K562 (cell line): ENCODE data around the gene HEXD. TPM values are rescaled to one million over a fixed set of nuclear protein-coding genes. Genes with fewer than 3 reads are reported as not detected.

Experiments
- ATAC-seq: fragments of 200-7000 bp; cut with Tn5 transposase; 3 replicates; pipeline ENCODE4 v1.9.1; 2020; ENCODE audit warnings: moderate library complexity
- BruUV-seq: library from RNA; stranded (reverse); fragments of 400-500 nt; replicated peaks from 2 replicates; lab custom pipeline; 2021; lab: Mats Ljungman, UMichigan
- CTCF ChIA-PET: fragments of 300-600 bp; formaldehyde crosslinking; extraction: SDS; loops from one replicate; lab custom pipeline; 2021; ENCODE audit warnings: low intra/inter-chr PET ratio; lab: Yijun Ruan, JAX
- POLR2A ChIA-PET: fragments of 300-600, 350-650 bp; sonication (Branson Sonifier 250); formaldehyde crosslinking; extraction: SDS; loops from one replicate; lab custom pipeline; 2021; ENCODE audit warnings: antibody characterized with exemption, inconsistent platforms; lab: Yijun Ruan, JAX
- DNase-seq, 4 experiments: peaks; one replicate each; pipeline versions ENCODE4 v3.0.0 to v3.0.0-alpha.2; 2011 to 2018; ENCODE audit warnings: low spot score in 3 of 4, mixed read lengths in 3 of 4; ENCODE audit errors: extremely low read depth in 1 of 4
- FAIRE-seq: peaks from 2 replicates; lab custom pipeline; 2011; peaks lifted over from hg19 to GRCh38; lab: Jason Lieb, UNC
- H2AFZ ChIP-seq: 2 replicates; pipeline ENCODE4 v1.6.0; 2011; ENCODE audit warnings: low read depth, low read length, control low read depth, inconsistent platforms
- H3K27ac ChIP-seq: fragments of 200-600 bp; 3 replicates; pipeline ENCODE4 v1.8.0; 2011; ENCODE audit warnings: low read depth, mild to moderate bottlenecking, control low read depth, inconsistent platforms, low read length, moderate library complexity, mixed read lengths; ENCODE audit errors: extremely low read depth
- H3K27me3 ChIP-seq, 2 experiments: fragments of 300-600 bp in 1 of 2; 2 replicates in 1 of 2; 3 replicates in 1 of 2; pipeline versions ENCODE4 v1.6.0 to v1.8.0; 2011; ENCODE audit warnings: inconsistent platforms in 2 of 2, low read length in 2 of 2, mild to moderate bottlenecking in 1 of 2, mixed read lengths in 1 of 2, moderate library complexity in 1 of 2; ENCODE audit not compliant: control insufficient read depth in 2 of 2, insufficient read depth in 2 of 2
- H3K36me3 ChIP-seq: fragments of 300-600 bp; 3 replicates; pipeline ENCODE4 v1.8.0; 2011; ENCODE audit warnings: mild to moderate bottlenecking, low read length, inconsistent platforms; ENCODE audit not compliant: control insufficient read depth, insufficient read depth
- H3K4me1 ChIP-seq, 2 experiments: fragments of 200-600 bp in 1 of 2; replicated peaks in 1 of 2; 2 replicates in 1 of 2; 3 replicates in 1 of 2; pipeline versions ENCODE4 v1.5.1 to v1.8.0; 2011; ENCODE audit warnings: inconsistent platforms in 2 of 2, low read length in 2 of 2, mild to moderate bottlenecking in 1 of 2, mixed read lengths in 1 of 2, moderate library complexity in 1 of 2; ENCODE audit not compliant: control insufficient read depth in 2 of 2, insufficient read depth in 2 of 2
- H3K4me2 ChIP-seq: 2 replicates; pipeline ENCODE4 v1.6.1; 2011; ENCODE audit warnings: low read length, control low read depth, inconsistent platforms, mixed read lengths; ENCODE audit not compliant: insufficient read depth
- H3K4me3 ChIP-seq: fragments of 200-600 bp; sonication (generic), shearing (Covaris generic); 2 replicates; pipeline ENCODE4 v1.5.1; 2016; ENCODE audit warnings: control low read depth, inconsistent platforms
- H3K79me2 ChIP-seq: fragments of 200-600 bp; 3 replicates; pipeline ENCODE4 v1.8.0; 2011; ENCODE audit warnings: low read length, inconsistent platforms; ENCODE audit not compliant: control insufficient read depth, insufficient read depth
- H3K9ac ChIP-seq, 2 experiments: 2 replicates each; pipeline versions ENCODE4 v1.6.0 to v1.6.1; 2011; ENCODE audit warnings: low read depth in 2 of 2, low read length in 2 of 2, control low read depth in 1 of 2, inconsistent platforms in 1 of 2, mild to moderate bottlenecking in 1 of 2, mixed read lengths in 1 of 2; ENCODE audit not compliant: insufficient read depth in 1 of 2
- H3K9me1 ChIP-seq: one replicate; pipeline ENCODE4 v1.6.0; 2011; ENCODE audit warnings: inconsistent platforms, mild to moderate bottlenecking, low read length, moderate library complexity; ENCODE audit not compliant: control insufficient read depth, insufficient read depth
- H3K9me3 ChIP-seq: replicated peaks from 2 replicates; pipeline ENCODE4 v1.5.1; 2011; ENCODE audit warnings: low read depth, low read length, inconsistent platforms; ENCODE audit not compliant: control insufficient read depth, insufficient read depth
- H4K20me1 ChIP-seq: replicated peaks from 2 replicates; pipeline ENCODE4 v1.6.1; 2011; ENCODE audit warnings: low read length, inconsistent platforms, mixed read lengths; ENCODE audit not compliant: control insufficient read depth, insufficient read depth
- E2F3 ChIP-seq: fragments of 250-450 bp; sonication (Bioruptor Pico); IDR thresholded peaks from 2 replicates; pipeline ENCODE4 v1.4.0; 2020; ENCODE audit warnings: mild to moderate bottlenecking
- ETV5 ChIP-seq: sonication (generic); formaldehyde crosslinking; IDR thresholded peaks from 2 replicates; pipeline ENCODE4 v1.4.0; 2020; ENCODE audit warnings: low read depth, mild to moderate bottlenecking, missing genetic modification reagents
- GABPB2 ChIP-seq: fragments of 250-450 bp; sonication (Bioruptor Pico); conservative IDR thresholded peaks from 2 replicates; pipeline ENCODE4 v1.5.1; 2021; ENCODE audit warnings: mild to moderate bottlenecking
- GATAD2B ChIP-seq: fragments of 450-650 bp; IDR thresholded peaks from 2 replicates; pipeline ENCODE4 v1.6.1; 2017; ENCODE audit warnings: mild to moderate bottlenecking, borderline replicate concordance
- PHF8 ChIP-seq: fragments of 200-600 bp; sonication (generic); IDR thresholded peaks from 2 replicates; pipeline ENCODE4 v1.6.1; 2012; ENCODE audit warnings: mixed run types, mild to moderate bottlenecking, inconsistent platforms, low read length, moderate library complexity, borderline replicate concordance
- RBBP5 ChIP-seq: fragments of 200-600 bp; sonication (generic); IDR thresholded peaks from 2 replicates; pipeline ENCODE4 v1.6.1; 2012; ENCODE audit warnings: borderline replicate concordance, mild to moderate bottlenecking, low read length, control low read depth, inconsistent platforms; ENCODE audit not compliant: insufficient read depth, poor library complexity, severe bottlenecking
- SIRT6 ChIP-seq: IDR thresholded peaks from one replicate; pipeline ENCODE4 v1.6.1; 2012; ENCODE audit warnings: low read depth, mild to moderate bottlenecking, control low read depth, inconsistent platforms, low read length, moderate library complexity
- ZNF133 ChIP-seq: fragments of 250-450 bp; sonication (Bioruptor Pico); IDR thresholded peaks from 2 replicates; pipeline ENCODE4 v1.4.0; 2020; ENCODE audit warnings: mild to moderate bottlenecking
- ZNF274 ChIP-seq: IDR thresholded peaks from 2 replicates; pipeline ENCODE4 v1.6.1; 2011; ENCODE audit warnings: low read depth, mild to moderate bottlenecking, low read length, moderate library complexity, borderline replicate concordance
- ZNF407 ChIP-seq: fragments of 450-650 bp; IDR thresholded peaks from 2 replicates; pipeline ENCODE4 v1.6.1; 2016; ENCODE audit warnings: low read depth
- WGBS: fragments of 100-300 bp; shearing (Covaris generic); methylation state at CpG from one replicate; pipeline ENCODE4 v1.1.6; 2016; ENCODE audit warnings: low coverage, mixed read lengths; ENCODE audit not compliant: insufficient coverage; ENCODE audit errors: missing lambda C conversion rate; 5-methylcytosine and 5-hydroxymethylcytosine counted together
- in situ Hi-C: fragments of 300-500 bp; cut with MboI; formaldehyde crosslinking; loops from 4 replicates; pipeline ENCODE4 v1.15.0; 2018; ENCODE audit warnings: inconsistent platforms, mixed read lengths
- intact Hi-C: fragments of 100-400 bp; cut with micrococcal nuclease; formaldehyde crosslinking; loops from 2 replicates; pipeline ENCODE4 v1.14.2; 2022
- polyA plus RNA-seq, 8 experiments: library from polyadenylated mRNA; depleted of rRNA in 4 of 8; stranded (reverse) in 5 of 8; unstranded in 3 of 8; fragments of >200 nt; fragmentation: Nextera tagmentation in 2 of 8; fragmentation: Illumina TruSeq in 1 of 8; extraction: Ambion mirVana in 2 of 8; extraction: Trizol in 1 of 8; gene quantifications; 2 replicates each; pipeline versions ENCODE4 v1.2.1 to v1.2.3, GENCODE V29; 2011 to 2014; ENCODE audit warnings: inconsistent platforms in 1 of 8, missing spikeins in 1 of 8
- total RNA-seq, 7 experiments: library from RNA; depleted of rRNA in 6 of 7; stranded (reverse); fragments of >200 nt in 6 of 7; fragmentation: Illumina TruSeq in 2 of 7; extraction: Trizol in 2 of 7; gene quantifications; 2 replicates each; pipeline versions ENCODE4 v1.2.1 to v1.2.3, GENCODE V29; 2011 to 2021; ENCODE audit warnings: low replicate concordance in 1 of 7
- TF ChIP-seq, protein P1 (sequence below): sonication (generic); formaldehyde crosslinking; IDR thresholded peaks from 2 replicates; pipeline ENCODE4 v1.8.0; 2022; ENCODE audit warnings: mild to moderate bottlenecking, missing genetic modification reagents, borderline replicate concordance

The HEXD gene
- total and polyA plus RNA-seq, 9 of the 15 experiments (the other 6 are each of a cell fraction or from before 2014, with no cell fraction given), result 1.0 to 25.3 (median 10.0) TPM

GRCh38 chr17:82406131-82406671, 11.9 kb upstream of the HEXD start:
- intact Hi-C loops, result no loop called here
- TF ChIP-seq E2F3, result no peak
- TF ChIP-seq ZNF274, result no peak
- no peak for TF ChIP-seq SIRT6
- TF ChIP-seq, protein P1, sequence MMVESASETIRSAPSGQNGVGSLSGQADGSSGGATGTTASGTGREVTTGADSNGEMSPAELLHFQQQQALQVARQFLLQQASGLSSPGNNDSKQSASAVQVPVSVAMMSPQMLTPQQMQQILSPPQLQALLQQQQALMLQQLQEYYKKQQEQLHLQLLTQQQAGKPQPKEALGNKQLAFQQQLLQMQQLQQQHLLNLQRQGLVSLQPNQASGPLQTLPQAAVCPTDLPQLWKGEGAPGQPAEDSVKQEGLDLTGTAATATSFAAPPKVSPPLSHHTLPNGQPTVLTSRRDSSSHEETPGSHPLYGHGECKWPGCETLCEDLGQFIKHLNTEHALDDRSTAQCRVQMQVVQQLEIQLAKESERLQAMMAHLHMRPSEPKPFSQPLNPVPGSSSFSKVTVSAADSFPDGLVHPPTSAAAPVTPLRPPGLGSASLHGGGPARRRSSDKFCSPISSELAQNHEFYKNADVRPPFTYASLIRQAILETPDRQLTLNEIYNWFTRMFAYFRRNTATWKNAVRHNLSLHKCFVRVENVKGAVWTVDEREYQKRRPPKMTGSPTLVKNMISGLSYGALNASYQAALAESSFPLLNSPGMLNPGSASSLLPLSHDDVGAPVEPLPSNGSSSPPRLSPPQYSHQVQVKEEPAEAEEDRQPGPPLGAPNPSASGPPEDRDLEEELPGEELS (CRISPR knock-in tag), result no peak
- TF ChIP-seq ZNF407, result no peak
- TF ChIP-seq ZNF133 (CRISPR knock-in tag), result no peak
- TF ChIP-seq ETV5 (CRISPR knock-in tag), result no peak
- TF ChIP-seq PHF8, result no peak
- no peak for TF ChIP-seq GABPB2
- no peak for TF ChIP-seq GATAD2B
- TF ChIP-seq RBBP5, result no peak
- TF ChIP-seq, all 486 proteins: peak for 0
- ATAC-seq, result no peak
- Histone ChIP-seq H3K27ac (no peak overlapping the region), H3K36me3 (peaks cover 31% of the 10 kb centered on the region; the same call in 1 of the 3 replicates), H3K9me3 (no peaks in the 10 kb centered on the region), H3K4me1 (peaks cover 0 to 13% of the 10 kb centered on the region in 2 experiments; a peak in 1 of 5 replicates), H4K20me1 (no peaks in the 10 kb centered on the region), H2AFZ (no peak overlapping the region), H3K9me1 (peaks cover 5% of the 10 kb centered on the region), H3K79me2 (peaks cover 3% of the 10 kb centered on the region; the same call in 1 of the 3 replicates), H3K4me3 (no peak overlapping the region), H3K27me3 (no peaks in the 10 kb centered on the region), H3K9ac (peak overlapping the region in 1 of 2 experiments; percentile 52; a peak in 1 of 4 replicates), H3K4me2 (no peak overlapping the region)
- no TSS peak for BruUV-seq
- ChIA-PET CTCF (no interaction called here), POLR2A (interaction anchor here (1.2 kb wide), 1 partner anchor 9 kb away, joined by 3 read pairs; no protein-coding TSS in a partner anchor)
- in situ Hi-C loops, result no loop called here
- DNase-seq, result no peak
- no peak for FAIRE-seq
- WGBS, result 83% methylated on average over 9 of the region's 14 CpGs
